KG1 (cell line): ENCODE data around the gene CEP112.
"Not testable (repeated sequence)": the region's sequence is repeated elsewhere in the genome, so short reads cannot be mapped to it uniquely, and the experiment has no call there.

ENCODE experiments used
- DNase-seq: peaks from one replicate; lab custom pipeline; 2025; lab: John Stamatoyannopoulos, UW

Gene CEP112

GRCh38 chr17:65681763-65682162 lies 510.2 kb downstream of the CEP112 start:
- not testable (repeated sequence) for DNase-seq

GRCh38 chr17:65679165-65679845 lies 512.6 kb downstream of the CEP112 start:
- no peak for DNase-seq

GRCh38 chr17:65678546-65678945 lies 513.4 kb downstream of the CEP112 start:
- no peak for DNase-seq

- DNase-seq = no peak
Measured at GRCh38 chr17:65677932-65678331, 514.0 kb downstream of the CEP112 start.

- DNase-seq = no peak
Measured at GRCh38 chr17:65674246-65675045, 517.5 kb downstream of the CEP112 start.

GRCh38 chr17:65670667-65671371 lies 521.1 kb downstream of the CEP112 start:
- DNase-seq = no peak

DNA sequence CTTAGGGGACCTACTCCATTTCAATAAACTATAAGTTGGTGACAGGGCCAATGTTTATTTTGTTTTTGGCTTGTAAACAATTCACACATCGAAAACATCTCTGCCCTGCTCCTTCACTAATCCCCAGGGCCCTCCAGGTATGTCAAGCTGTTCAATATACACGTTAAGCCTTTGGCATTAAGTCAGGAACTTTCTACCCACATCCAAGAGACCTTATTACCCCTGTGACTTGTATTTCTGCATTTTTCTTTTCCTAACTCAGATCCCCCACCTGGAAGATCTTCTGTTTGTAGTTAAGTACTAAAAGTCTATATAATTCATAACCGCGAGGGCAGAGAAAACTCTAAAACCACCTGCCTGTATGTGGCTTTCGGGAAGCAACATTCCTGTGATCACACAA lies 523.7 kb downstream of the CEP112 start:
- no peak for DNase-seq

DNA sequence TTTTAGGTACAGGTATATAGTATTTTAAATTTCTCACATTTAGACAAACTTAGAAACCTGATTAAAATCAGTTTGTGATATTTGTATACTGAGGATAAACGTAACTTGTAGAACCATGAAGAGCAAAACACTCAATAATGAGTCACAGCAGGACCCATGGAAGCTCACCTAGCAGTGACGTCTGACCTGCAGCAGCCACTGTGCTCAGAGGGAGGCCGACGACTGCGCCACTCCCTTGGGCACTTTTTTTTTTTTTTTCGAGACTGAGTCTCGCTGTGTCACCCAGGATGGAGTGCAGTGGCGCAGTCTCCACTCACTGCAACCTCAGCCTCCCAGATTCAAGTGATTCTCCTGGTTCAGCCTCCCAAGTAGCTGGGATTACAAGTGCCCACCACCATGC lies 524.3 kb downstream of the CEP112 start:
- DNase-seq = no peak

DNA sequence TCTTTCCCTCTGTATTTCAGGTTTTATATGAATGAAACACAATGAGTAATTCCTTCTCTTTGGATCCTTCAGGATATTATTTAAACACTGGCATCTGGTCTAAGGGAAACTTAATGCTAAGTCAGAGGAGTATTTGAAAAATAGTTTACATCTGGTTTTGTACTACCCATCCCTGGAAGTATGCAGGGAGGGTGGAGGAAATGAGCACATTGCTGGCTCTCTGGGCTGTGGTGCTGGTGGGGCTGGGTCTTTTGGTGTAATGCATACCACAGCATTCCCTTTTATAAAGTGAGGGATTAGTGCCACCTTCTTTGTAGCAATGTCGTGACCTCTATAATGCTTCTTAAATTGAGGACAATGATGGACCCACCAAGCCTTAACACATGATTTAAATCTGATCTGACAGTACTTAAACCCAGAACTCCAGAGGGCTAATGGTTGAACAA lies 525.0 kb downstream of the CEP112 start:
- DNase-seq = no peak

- no peak for DNase-seq
Measured at GRCh38 chr17:65665966-65666365, 526.0 kb downstream of the CEP112 start.

- no peak for DNase-seq
Measured at GRCh38 chr17:65664696-65665095, 527.2 kb downstream of the CEP112 start.

DNA sequence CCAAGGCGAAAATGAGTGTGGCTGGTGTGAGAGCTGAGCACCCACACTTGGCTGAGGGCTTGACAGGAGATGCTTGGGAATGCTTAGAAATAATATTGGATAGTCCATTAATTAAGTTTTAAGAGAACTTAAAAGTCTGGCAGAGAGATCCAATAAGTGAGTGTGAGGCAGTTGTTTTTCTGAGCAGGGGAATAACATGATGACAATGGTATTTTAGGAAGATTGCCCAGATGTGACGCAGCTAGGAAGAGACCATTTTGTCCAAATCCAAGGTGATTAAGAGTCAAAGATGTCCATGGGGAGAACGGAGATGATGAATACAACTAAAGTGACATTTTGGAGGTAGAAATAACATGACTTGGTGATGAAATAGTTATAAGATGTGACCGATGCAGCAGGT lies 527.7 kb downstream of the CEP112 start:
- no peak for DNase-seq

DNA sequence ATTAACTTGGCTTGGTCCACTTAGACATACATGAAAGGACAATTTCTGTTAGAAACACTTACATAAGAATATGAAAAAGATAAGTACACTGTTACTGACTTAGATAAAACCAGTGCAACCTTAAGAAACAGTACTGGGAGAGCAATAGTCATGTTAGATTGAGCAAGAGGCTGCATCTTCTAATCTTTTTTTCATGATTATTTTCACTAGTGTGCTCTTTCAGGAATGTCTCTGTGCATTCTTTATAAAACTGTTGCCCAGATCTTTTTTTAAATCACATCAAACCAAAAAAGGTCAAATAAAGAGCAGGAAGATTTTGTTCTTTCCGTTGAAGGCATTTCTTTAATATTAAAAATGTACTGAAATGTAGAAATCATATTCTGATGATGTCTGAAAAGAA lies 529.7 kb downstream of the CEP112 start:
- no peak for DNase-seq

DNA sequence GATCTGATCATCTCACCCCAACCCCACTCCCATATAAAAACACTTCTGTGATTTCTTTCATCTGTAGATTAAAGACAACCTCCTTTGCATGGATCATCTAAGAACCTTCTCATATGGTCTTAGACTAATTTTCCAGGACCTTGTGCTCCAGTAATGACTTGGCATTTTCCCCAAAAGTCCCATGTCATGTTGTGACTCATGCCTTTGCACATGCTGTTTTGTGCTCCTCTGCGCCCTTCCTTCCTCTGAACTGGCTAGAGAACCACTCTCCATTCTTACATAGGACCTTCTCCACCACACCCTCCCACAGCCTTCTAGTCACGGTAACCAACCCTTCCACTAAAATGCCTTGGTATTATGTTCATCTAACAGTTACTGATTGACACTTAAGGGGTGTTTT lies 531.0 kb downstream of the CEP112 start:
- DNase-seq = no peak

DNA sequence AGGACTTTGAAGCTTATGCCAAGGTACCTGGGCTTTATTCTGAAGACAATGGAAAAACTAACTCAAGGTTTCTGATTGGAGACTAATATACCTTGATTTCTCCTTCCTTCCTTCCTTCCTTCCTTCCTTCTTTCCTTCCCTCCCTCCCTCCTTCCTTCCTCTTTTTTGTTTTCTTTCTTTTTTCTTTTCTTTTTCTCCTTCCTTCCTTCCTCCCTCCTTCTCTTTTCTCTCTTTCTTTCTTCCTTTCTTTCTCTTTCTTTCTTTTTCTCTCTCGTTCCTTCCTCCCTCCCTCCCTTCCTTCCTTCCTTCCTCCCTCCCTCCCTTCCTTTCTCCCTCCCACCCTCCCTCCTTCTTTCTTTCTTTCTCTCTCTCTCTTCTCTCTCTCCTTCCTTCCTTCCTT lies 531.9 kb downstream of the CEP112 start:
- DNase-seq = no peak

DNA sequence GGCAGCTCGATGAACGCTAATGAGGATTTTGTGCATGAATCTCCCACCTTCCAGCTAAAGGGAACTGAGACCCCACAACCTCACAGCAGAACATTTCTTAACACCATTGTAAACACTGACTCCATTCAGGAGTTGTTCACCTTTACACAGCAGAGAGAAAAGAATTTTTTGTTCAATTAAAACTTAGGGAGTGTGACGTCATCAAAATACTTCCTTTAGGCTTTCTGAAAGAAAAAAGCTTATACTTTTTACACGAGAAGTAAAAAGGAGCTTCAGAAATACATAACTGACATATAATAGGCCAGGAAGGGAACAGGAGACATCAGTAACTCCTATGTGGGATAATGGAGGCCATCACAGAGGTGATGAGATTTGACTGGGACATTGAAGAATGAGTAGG lies 532.4 kb downstream of the CEP112 start:
- no peak for DNase-seq

DNA sequence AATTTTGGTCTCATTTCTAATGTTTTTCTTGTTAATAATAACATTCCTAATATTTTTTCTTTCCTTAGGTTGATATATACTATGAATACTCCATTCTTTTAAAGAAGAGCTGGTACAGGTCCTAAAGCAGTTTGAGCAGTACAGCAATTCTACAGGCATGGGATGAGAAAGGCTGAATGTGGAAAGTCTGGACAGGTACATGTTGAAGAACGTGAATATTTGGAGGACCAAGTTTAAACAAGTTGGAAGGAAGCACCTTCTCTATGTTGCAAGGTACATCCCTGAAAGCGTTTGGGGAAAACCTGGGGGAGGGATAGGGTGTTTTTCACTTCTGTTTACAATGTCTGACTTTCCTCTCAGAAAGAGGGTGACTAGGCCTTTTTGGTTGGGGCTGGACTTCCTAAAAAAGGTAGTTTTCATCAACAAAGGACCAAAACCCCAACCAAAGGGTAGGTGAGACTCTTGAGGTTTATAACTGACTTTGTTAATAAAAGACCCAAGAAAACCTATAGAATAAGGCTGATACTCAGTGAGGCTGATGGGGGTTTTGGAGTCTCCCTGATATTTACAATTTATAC lies 534.6 kb downstream of the CEP112 start:
- no peak for DNase-seq

DNA sequence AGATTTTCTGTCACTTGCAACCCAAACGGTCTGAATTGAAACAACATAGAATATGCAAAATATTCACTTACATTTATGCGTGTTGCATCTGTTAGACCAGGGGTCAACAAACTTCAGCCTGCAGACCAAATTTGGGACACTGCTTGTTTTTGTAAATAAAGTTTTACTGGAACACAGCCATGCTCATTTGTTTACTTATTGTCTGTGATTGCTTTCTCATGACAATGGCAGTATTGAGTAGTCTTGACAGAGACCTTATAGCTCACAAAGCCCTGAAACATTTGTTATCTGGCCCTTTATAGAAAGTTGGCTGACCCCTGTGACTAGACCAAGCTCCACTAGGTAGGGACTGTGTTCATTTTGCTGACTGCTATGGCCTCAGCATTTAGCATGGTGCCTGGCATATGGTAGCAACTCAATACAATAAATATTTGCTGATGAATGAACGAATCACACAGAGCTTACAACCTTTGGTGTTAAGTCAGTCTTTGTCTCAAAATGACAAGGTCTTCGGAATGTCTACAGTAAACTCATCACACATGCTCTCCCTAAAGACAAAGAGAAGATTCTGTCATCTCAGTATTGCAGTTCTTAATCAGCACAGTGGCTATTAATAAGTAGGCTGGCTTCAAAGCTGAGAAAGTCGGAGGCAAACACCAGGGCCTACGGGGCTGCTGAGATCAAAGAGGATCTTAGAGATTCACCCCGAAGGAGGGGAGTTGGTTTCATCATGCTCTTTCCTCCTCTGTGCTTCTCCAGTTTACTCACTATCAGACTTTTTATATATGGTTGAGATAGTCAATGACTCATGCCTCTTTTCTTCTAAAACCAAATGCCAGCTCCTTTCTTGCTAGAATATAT lies 535.3 kb downstream of the CEP112 start:
- DNase-seq = no peak

DNA sequence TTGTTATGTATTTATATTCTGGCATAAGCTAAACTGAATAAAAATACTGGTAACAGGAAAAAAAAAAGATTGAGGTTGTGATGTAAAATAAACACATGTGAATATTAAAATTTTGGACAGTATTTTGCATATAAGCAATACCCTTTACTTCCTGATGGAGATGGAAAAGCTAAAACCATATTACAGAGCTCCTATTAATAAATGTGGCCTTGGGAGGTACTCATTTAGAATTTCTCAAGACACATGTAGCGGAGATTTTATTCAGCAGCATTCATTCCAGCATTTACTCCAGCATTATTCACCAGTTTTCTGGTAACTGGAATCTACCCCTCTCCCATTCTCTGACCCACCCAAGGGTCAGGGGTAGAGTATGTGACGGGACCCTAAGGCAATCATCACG lies 536.2 kb downstream of the CEP112 start:
- no peak for DNase-seq

- no peak for DNase-seq
Measured at GRCh38 chr17:65644545-65644944, 547.4 kb downstream of the CEP112 start.

GRCh38 chr17:65638221-65638975 lies 553.5 kb downstream of the CEP112 start:
- no peak for DNase-seq
